DMS 273 treated with DMSO at 0.1 percent for 48 hours (cell line): Measurements from ENCODE around the gene DSE.

Experiments
- DNase-seq: peaks from one replicate; lab custom pipeline; 2025; lab: John Stamatoyannopoulos, UW

Gene DSE

DNA sequence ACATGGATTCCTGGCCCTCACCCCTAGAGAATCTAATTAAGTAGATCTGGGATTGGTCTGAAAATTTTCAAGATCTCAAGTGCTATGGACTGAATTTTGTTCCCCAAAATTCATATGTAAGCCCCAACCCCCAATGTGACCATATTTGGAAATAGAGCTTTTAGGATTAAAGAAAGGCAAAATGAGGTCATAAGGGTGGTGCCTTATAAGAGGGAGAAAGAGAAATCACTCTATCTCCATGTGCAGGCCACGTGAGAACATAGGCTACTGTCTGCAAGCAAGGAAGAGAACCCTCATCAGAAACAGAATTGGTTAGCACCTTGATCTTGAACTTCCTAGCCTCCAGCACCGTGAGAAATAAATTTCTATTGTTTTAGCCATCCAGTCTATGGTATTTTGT, 8.5 kb upstream of the DSE start:
- DNase-seq: no peak

DNA sequence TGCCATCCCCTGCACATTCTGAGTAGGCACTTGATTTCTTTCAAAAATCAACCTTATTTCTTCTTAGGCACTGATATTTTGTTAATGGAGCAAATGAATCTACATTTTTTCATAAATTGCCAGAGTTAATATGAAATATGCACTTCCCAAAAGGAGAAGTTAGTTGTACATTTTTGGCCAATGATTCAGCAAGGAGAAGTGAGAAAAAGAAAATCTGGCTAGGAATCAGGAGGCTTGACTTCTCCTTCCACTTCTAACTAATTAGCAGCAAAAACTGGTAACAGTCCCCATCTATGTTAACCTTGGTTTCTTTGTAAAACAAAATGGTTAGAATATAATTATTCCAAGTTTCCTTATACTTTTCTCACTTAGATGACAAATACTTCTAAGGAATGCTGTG, 7.0 kb upstream of the DSE start:
- DNase-seq: no peak

DNA sequence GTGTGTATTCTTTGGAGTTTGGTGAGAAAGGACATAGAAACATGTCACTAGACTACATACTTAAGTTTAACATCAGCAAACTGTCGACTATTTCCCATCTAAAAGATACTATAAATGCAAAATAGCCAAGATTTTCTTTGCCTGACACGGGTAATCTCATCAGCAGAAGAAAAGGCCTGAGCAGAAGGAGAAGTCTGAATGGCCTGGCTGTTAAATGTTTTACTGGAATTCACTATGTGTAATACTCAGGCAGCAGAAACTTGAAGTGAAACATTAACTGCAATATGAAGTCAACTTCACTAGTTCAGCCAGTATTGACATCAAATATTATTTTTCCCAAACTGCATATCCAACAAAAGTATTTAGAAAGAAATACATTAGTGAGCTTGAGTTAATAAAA, 6.4 kb upstream of the DSE start:
- no peak for DNase-seq

DNA sequence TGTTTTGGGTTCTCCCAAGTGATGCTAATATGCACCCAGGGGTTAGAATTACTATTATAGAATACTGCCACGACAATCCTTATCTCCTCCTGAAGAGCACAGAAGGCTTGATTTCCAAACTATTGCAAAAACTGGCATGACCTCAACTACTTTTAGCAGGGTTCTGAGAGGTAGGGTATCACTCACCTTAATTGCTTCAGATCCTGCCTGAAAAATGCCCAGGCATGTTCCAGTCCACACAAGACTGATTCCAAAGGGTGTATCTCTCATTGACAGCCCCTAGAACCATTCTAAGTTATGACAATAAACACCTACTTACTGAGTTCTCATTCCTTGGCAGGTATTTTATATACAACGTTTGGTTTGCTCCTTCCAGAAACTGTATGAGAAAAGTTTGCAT, 5.0 kb upstream of the DSE start:
- DNase-seq: no peak

DNA sequence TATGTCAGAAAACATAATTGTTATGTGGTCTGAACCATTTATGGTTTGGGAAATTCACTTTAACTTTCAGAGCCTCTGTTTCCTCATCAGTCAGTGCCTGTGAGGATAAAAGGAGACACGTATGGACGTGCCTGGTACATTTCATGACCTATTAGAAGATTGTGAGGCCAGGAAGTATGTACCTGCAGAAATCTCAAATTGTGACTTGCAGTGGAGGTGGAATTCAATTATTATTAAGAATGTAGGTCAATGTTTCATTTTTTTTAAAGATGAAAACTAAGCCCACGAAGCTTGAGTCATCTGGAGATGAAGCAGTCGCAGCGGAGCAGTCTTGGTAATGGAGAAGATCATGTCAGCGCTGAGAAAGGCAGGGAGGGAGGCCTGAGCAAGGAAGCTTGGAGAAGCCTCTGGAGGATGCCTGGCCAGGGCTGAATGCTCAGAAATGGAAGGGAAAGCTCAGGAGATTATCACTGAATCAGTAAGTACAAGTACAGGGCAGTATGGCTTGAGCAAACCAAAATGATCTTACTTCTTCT, 3.9 kb upstream of the DSE start:
- no peak for DNase-seq

DNA sequence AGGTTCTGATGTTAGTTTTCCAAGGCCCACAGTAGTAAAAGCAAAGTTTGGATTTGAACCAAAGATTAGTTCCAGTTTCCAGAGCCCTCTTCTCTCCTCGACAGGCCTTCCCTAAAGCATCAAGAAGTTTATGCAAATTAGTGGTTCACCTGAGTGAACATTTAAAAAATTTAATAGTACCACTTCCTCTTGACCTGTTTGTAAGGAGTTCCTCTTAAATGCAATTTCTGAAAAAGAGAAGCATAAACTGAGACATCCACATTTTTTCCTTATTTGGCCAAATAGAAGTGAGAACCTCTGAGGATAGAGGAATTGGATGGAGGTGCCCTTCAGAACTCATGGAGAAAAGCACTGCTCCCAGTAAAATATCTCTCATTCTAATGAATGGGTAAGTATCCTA, 1.2 kb upstream of the DSE start:
- no peak for DNase-seq

DNA sequence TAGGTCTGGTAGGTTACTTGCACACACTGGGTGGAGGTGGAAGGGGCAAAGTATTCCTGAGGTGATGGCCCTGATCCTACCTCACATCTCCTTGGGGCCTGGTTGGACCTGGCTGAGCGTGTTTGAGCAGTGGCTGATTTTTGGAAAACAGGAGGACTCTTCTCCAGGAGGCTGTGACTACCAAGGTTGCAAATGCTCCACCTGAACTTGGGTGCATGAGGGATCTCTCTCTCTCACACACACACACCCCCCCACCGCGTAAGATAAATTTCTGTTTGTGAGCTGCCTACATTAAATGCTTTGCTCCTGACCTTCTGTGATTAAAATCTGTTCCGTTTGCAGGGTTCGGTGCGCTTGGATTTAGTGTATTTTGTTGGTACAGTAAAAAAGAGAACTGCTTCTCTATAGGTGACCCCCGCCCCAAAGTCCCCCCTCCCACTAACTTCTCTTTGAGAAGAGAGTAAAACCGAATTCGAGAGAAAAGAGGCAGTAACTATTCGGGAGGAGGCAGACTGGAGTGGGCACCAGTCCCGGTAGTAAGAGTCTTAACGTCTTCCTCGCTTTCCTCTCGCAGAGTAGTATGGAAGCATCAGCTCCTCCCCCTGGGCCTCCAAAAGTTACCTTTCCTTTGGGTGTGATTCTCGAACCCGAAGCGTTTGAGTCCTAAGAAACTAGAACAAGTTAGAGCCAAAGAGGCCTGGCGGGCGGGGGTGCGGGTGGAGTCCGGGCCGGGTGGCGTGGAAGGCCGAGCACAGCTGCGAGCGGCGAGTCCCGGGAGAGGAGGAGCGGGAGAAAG, 585 bp upstream of the DSE start:
- no peak for DNase-seq

DNA sequence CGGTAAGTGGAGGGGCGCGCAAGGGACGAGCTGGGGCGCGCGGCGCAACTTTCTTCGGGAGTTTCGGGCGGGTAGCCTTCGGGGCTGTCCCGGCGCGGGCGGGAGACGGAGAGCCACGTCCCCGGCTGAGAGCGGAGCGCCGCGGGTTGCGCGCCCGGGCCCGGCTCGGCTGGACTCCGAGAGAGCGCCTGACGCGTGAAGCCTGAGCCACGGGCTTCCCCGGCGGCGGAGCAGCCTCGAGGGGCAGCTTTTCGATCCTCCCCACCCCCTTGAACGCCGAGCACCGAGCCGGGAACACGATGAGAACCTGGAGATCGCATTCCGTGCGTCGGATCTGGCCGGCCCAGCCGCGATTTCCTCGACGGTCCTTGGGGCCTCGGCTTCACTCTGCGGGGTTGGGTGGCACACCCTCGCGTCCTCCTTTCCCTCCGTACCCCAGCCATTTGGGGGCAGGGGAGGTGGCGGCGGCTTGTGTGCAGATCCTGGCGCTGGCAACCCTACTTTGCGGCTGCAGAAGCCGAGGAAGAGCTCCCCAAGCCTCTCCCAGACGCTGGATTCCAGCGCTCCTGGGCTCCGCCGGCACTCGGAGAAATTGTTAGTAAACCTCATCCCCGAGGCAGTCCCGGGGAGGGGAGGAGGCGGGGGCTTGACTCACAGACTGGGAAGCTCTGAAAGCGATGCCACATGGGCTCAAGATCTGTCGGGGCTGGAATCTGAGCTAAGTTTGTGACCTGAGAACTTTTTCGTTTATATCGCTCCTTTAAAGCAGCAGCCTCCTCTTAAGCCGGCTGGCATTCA, 572 bp downstream of the DSE start:
- peak; percentile 41 for DNase-seq

DNA sequence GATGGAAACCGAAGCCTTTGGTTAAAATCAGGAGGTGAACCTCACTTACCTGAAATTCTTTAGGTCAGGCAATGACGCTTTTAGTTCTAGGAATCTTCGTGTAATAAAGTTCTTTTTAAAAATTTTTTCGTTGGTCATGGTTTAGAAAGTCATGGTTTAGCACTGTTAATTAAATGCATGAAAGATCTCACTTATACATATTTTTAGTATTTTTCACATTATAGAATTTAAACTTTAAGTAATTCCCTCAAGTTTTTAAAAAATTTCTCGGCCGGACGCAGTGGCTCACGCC, 1.1 kb downstream of the DSE start:
- DNase-seq: no peak

DNA sequence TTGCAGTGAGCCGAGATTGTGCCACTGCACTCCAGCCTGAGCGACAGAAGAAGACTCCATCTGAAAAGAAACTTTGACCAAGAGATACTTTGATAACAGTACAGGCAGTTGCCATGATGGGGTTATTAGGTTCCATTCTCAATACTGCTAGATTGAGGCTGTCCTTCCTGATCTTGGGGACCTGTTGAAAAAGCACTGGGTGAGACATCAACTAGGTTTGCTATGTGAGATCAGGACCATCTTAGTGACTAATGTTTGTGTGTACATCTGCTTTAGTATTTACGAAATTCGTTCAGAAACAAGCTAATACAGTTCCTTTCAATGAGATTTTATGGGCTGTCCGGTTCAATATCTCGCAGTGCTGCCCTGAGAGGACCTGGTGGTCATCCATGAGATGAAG, 2.6 kb downstream of the DSE start:
- DNase-seq: no peak

DNA sequence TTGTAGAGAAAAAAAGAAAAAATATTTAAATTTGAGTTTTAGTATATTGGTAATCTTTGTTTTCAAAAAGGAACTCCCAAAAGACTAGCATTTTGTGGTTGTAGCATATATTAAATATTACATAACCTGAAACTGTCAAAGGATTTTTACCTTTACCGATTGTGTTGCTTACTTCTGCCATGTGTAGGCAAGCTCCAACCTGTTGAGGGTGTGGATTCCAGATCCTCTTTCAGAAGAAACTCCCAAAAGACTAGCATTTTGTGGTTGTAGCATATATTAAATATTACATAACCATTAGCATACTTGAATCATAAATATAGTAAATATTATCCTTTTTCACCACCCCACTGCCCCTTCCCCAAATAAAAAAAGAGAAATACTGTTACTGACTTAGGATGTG, 3.2 kb downstream of the DSE start:
- DNase-seq: no peak

DNA sequence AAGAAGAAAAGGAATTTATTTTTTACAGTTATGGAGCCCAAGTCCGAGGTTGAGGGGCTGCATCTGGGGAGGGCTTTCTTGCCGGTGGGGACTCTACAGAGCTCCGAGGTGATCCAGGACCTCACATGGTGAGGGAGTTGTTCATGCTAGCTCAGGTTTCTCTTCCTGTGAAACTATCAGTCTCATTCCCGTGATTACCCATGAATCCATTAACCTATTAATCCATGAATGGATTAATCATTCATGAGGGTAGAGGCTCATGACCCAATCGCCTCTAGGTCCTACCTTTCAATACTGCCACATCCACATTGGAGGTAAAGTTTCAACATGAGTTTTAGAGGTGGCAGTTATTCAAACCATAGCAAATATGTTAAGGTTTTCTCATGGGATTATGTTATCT, 3.8 kb downstream of the DSE start:
- DNase-seq: no peak

DNA sequence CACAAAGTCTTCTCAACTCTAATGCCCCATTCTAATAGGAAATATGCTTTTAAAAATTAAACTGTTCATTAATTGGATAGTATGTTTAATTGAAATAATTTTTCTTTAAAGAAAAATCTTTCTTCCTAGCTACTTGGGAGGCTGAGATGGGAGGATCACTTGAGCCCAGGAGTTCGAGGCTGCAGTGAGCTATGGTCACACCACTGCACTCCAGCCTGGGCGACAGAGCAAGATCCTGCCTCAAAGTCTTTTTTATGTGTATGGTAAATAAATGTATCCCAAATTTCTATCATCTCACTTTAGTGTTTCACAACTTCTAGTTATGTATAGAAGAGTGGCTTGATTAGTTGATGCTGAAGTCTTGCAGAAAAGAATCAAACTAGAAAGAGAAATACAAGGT, 4.5 kb downstream of the DSE start:
- DNase-seq: no peak

DNA sequence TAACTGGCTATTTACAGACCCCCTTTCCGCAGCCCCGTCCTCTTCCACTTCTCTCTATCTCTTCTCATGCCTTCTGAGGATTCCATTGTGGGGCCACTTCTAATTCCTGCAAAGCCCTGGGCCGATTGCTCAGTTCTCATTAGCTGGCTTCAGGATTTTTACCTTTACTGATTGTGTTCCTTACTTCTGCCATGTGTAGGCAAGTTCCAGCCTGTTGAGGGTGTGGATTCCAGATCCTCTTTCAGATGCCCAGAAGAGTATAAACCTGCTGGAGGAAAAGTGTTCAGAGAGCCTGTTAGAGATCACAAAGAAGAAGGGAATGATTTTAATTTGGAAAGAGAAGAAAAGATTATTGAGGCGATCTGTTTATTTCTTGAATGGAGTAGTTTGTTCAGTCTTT, 5.4 kb downstream of the DSE start:
- DNase-seq: no peak

DNA sequence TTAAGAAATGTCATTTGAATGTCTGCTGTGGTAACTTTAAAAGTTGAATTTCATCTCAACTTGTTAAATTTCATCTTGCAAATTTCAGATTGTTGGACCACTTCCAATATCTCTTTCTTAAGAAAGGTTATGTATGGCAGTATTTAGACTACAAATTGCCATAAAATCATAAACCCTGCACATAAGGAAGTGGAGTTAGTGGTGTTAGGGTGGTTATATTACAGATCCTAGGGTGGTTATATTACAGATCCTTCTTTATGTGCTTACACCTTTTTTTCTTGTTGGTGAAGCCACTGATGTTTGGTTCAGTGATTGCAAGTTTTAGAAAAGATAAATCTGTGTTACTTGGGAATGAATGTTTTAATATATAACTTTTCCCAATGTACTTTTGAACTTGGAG, 9.0 kb downstream of the DSE start:
- DNase-seq: no peak

DNA sequence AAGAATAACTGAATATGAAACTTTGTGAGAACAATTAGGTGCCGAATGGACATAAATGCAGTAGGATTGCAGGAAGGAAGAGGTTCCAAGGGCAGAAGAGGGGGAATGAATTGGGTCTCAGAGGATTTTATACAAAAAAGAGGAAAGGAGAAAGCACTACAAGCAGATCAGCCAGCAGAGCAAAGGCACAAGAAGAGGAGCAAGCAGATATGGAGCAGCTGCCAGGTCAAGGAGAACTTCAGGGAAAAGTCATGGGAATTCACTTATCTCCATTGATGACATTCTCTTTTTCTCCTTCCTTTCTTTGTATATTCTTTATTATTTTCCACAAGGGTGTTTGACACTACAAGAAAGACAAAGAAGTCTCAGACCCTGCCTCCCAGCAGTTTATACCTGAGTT, 9.6 kb downstream of the DSE start:
- no peak for DNase-seq

DNA sequence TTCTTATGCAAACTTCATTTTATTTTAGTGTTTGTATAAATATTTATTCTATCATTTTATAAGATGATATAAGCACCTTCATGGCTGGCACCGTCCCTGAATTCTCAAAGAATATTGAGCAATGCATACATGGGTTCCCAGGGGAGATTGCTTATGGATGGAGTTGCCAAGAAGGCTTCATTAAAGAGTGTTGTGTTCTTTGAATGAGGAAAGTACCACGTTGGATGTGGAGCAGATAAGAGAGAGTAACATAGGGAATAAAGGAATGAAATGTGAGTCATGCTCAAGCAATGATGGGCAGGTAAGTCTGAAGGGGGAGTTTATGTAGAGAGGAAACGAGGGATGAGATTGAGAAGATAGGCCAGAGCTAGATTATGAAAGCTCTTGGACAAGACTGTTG, 10.3 kb downstream of the DSE start:
- DNase-seq: no peak

DNA sequence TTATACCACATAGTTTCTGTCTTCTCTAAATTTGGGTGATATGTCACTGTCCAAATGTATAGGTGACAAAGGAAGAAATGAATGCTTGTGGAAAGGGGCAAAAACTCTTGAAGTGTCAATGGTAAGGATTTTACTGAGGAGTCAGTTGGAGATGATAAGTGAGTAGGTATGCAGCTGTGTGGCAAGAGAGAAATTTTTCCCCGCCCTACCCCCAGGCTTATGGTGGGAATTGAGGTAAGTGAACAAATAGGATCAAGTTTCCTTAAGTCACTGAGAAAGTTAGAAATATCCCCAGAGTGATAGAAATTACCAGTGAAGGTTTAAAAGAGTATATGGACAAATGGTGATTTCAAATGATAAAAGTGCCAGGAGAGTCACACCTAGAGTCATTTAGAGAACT, 11.8 kb downstream of the DSE start:
- DNase-seq: no peak

DNA sequence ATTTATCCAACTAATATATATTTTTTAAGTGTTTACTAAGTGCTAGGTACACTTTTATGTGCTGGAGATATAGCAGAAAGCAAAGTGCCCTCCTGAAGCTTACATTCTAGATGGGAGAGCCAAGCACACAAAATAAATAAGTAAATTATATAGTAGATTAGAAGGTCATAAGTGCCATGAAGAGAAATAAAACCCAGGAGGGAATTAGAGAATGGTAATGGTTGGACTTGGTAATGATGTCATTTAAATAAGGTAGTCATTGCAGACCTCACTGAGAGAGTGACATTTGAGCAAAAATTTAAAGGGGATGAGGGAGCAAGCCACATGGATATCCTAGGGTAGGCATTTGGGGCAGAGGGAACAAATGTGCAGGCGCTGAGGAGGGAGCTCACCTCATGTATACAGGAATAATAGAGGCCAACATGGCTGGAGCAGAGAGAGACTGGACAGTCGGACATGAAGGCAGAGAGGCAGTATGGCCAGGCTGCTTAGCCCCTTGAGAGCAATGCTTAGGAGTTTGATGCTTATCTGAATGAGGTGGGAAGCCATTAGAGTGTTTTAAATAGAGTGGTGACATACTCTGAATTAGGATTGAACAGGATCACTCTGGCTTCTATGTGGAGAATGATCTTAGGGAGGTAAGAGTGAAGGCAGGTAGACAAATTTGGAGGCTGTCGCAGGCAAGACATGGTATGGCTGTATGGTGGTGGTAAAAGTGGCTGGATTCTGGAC, 14.1 kb downstream of the DSE start:
- no peak for DNase-seq

DNA sequence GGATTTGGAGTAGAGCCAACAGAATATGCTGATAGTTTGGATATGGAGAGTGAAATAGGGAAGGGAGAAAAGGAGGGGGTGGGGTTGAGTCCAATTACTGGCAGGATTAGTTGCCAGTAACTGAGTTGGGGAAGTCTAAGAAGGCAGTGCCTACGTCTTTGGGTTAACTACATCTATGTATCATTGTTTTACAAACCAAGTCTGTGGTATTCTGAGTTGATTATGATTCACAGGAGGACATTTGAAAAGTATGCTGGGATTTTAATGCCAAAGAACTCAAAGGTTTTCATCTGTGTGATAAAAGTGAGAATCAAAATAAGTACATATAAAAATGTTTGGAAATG, 14.7 kb downstream of the DSE start:
- no peak for DNase-seq

DNA sequence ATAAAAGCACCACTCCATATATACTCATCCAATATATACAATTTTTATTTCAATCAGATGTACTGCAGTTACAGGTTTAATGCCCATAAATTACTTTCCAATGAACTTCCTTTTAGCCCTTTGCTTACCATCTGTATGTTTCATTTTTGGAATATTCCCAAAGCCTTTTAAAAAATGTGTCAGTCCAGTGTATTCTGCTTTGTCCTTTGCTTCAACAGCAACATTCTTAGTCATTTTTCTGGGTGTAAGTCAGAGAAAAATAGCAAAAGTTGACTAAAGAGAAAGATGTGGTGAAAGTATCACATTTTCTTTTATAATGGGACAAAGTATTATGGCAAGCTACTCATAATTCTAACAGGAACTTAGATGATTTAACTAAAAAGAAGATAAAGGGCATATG, 15.2 kb downstream of the DSE start:
- DNase-seq: no peak

DNA sequence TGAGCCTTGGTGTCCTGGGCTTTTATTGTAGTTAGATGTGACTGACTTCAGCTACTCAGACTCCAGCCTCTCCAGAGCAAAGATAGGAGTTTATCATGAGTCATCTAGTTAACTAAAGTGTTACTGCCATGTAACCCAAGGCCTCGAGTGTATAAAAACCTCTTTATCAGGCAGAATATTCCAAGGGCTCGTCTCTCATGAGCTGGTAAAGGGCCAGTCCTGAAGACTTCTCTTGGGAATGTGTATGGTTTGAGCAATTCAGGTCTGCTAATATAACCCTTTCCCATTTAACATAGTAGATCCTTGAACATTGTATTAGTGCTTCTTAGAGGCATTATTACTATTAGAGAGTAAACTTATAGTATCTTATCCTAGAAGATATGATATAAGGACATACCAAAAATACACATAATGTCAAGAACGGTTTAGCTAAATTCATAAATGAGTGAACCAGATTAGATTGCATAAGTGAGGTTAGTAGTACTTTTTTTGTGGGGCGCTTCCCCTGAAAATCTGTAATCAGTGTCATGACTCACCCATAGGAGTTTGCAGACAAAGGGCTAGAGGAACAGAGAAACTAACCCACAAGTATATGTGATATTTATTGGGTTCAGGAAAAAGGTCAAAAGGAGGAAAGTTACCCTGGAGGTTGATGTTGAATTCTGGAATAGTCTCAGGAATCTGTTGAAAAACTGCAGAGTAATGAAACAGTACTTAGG, 16.0 kb downstream of the DSE start:
- DNase-seq: no peak

DNA sequence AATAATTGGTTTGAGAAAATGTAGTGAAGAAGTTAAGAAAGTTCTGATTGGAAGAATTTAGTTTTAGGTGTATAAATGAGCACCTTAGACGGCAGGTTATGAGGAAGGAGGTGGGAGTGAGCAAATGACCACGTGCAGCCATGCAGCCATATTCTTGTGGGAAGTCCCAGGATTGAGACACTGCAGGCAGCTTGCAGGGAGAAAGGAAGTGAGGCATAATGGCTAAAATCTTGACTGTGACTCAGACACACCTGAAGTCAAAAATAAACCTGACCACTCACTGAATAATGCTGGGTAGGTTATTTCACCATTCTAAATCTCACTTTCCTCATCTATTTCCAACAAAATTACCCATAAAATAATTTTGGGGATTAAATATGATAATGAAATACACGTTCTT, 16.6 kb downstream of the DSE start:
- no peak for DNase-seq
